Measurements from ENCODE around the gene FGF19.

Gene FGF19

GRCh38 chr11:69654001-69654659 lies 49.7 kb downstream of the FGF19 start:
- DNase-seq: no peak

GRCh38 chr11:69653406-69653960 lies 50.3 kb downstream of the FGF19 start:
- no peak for DNase-seq

GRCh38 chr11:69652999-69653398 lies 50.8 kb downstream of the FGF19 start:
- DNase-seq: no peak

GRCh38 chr11:69651834-69652620 lies 51.8 kb downstream of the FGF19 start:
- DNase-seq: no peak

- DNase-seq: no peak
Measured at GRCh38 chr11:69650832-69651344, 52.9 kb downstream of the FGF19 start.

- no peak for DNase-seq
Measured at GRCh38 chr11:69650081-69650831, 53.6 kb downstream of the FGF19 start.

GRCh38 chr11:69649576-69649900 lies 54.3 kb downstream of the FGF19 start:
- DNase-seq: no peak

GRCh38 chr11:69648679-69649575 lies 54.9 kb downstream of the FGF19 start:
- DNase-seq: no peak

Data from EL (cell line).